Measurements from ENCODE around the gene SCML1.

Gene SCML1

GRCh38 chrX:17737710-17737985, 355 bp downstream of the SCML1 start:
- no peaks in the 10 kb centered on the region for H4K20me1 ChIP-seq (ENCODE audit: control insufficient read depth, insufficient read depth, low read depth, low read length)
- H3F3A ChIP-seq (ENCODE audit: control insufficient read depth, insufficient read depth), result no peaks in the 10 kb centered on the region
- H3K9me2 ChIP-seq (replicated peaks; ENCODE audit: control insufficient read depth, low read length), result no peaks in the 10 kb centered on the region
- no peak overlapping the region for H3K4me2 ChIP-seq (ENCODE audit: low read length)
- H3K36me3 ChIP-seq (ENCODE audit: control insufficient read depth, low read length), result no peaks in the 10 kb centered on the region
- H3K4me1 ChIP-seq (ENCODE audit: control insufficient read depth, low read length), result no peaks in the 10 kb centered on the region
- H3K27ac ChIP-seq (ENCODE audit: low read depth, low read length), result no peak overlapping the region
- H3K9me3 ChIP-seq (ENCODE audit: control insufficient read depth, insufficient read depth, low read length), result no peaks in the 10 kb centered on the region
- no peaks in the 10 kb centered on the region for H3K27me3 ChIP-seq (ENCODE audit: control insufficient read depth, low read length)
- H3K79me2 ChIP-seq (ENCODE audit: control insufficient read depth, low read length), result no peaks in the 10 kb centered on the region
- TF ChIP-seq EZH2phosphoT487 (IDR thresholded peaks at IDR 0.05; ENCODE audit: borderline replicate concordance, low read length) (no peak), CTCF (IDR thresholded peaks at IDR 0.05; ENCODE audit: low read depth, low read length, poor library complexity, severe bottlenecking) (no peak)
- H3K4me3 ChIP-seq (ENCODE audit: low read length), result no peak overlapping the region

DNA sequence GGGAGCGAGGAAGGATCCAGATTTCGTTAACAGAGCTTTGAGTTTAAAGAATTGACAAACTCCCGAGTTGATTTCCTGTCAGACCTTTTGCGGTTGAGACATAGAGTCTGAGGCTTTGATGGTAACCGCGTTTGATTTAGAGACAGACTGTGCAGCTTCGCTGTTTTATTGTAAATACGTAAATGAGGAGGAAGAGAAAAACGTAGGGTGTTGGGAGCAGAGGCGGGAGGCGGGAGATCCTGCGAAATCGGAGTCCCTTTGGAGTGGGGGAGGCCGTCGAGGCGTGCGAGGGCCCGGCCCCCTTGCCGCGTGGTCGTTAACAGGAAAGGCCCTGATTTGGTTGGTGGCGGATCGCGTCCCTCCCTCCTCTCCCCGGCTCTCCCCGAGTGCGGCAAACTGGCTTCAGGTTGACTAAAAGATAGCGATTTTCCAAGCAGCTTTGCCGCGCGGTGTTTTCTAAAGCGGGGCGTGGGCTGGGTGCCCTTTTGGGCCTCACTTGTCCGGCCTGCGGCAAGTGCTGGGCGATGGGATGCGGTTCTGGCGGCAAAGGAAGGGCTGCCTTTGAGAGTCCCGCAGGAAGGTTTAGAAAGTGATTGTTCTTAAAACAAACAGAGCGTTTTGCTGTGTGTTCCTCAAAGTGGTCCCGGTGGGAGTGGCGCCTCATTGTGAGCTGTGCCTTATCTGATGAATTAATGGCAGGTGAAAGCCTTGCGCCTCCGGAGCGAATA, 857 bp downstream of the SCML1 start:
- Histone ChIP-seq H3K79me2 (ENCODE audit: control insufficient read depth, low read length) (no peaks in the 10 kb centered on the region), H3K4me3 (ENCODE audit: low read length) (no peak overlapping the region), H3K4me1 (ENCODE audit: control insufficient read depth, low read length) (no peaks in the 10 kb centered on the region), H3K36me3 (ENCODE audit: control insufficient read depth, low read length) (no peaks in the 10 kb centered on the region), H4K20me1 (ENCODE audit: control insufficient read depth, insufficient read depth, low read depth, low read length) (no peaks in the 10 kb centered on the region), H3K4me2 (ENCODE audit: low read length) (no peak overlapping the region), H3K27me3 (ENCODE audit: control insufficient read depth, low read length) (no peaks in the 10 kb centered on the region), H3F3A (ENCODE audit: control insufficient read depth, insufficient read depth) (no peaks in the 10 kb centered on the region), H3K9me3 (ENCODE audit: control insufficient read depth, insufficient read depth, low read length) (no peaks in the 10 kb centered on the region), H3K9me2 (replicated peaks; ENCODE audit: control insufficient read depth, low read length) (no peaks in the 10 kb centered on the region), H3K27ac (ENCODE audit: low read depth, low read length) (no peak overlapping the region)
- no peak for TF ChIP-seq CTCF (IDR thresholded peaks at IDR 0.05; ENCODE audit: low read depth, low read length, poor library complexity, severe bottlenecking)
- TF ChIP-seq EZH2phosphoT487 (IDR thresholded peaks at IDR 0.05; ENCODE audit: borderline replicate concordance, low read length), result no peak

DNA sequence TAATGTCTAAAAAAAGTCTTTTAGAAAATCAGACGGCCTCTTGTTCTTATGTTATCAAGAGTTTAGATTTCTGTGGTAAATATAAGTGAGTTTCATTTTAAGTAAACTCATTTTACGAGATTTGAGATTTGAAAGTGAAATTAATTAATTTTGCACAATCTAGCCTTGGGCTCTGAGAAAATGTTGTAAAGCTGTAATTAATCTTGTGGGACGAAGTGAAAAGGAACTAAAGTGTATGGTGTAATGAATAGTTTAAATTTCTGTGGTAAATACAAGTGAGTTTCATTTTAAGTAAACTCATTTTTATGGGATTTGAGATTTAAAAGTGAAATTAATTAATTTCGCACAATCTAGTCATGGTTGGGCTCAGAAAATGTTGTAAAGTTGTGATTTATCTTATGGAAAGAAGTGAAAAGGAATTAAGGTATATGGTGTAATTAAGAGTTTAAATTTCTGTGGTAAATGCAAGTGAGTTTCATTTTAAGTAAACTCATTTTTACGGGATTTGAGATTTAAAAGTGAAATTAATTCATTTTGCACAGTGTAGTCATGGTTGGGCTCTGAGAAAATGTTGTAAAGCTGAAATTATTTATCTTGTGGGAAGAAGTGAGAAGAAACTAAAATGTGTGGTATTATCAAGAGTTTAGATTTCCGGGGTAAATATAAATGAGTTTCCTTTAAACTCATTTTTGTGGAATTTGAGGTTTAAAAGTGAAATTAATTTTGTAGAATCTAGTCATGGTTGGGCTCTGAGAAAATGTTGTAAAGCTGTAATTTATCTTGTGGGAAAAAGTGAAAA, 1.6 kb downstream of the SCML1 start:
- no peak overlapping the region for H3K4me3 ChIP-seq (ENCODE audit: low read length)
- no peak overlapping the region for H3K27ac ChIP-seq (ENCODE audit: low read depth, low read length)
- H3K36me3 ChIP-seq (ENCODE audit: control insufficient read depth, low read length), result no peaks in the 10 kb centered on the region
- no peaks in the 10 kb centered on the region for H3K27me3 ChIP-seq (ENCODE audit: control insufficient read depth, low read length)
- H3K79me2 ChIP-seq (ENCODE audit: control insufficient read depth, low read length), result no peaks in the 10 kb centered on the region
- H3K9me2 ChIP-seq (replicated peaks; ENCODE audit: control insufficient read depth, low read length), result no peaks in the 10 kb centered on the region
- TF ChIP-seq EZH2phosphoT487 (IDR thresholded peaks at IDR 0.05; ENCODE audit: borderline replicate concordance, low read length) (no peak), CTCF (IDR thresholded peaks at IDR 0.05; ENCODE audit: low read depth, low read length, poor library complexity, severe bottlenecking) (no peak)
- H3K9me3 ChIP-seq (ENCODE audit: control insufficient read depth, insufficient read depth, low read length), result no peaks in the 10 kb centered on the region
- no peaks in the 10 kb centered on the region for H3K4me1 ChIP-seq (ENCODE audit: control insufficient read depth, low read length)
- H3F3A ChIP-seq (ENCODE audit: control insufficient read depth, insufficient read depth), result no peaks in the 10 kb centered on the region
- H4K20me1 ChIP-seq (ENCODE audit: control insufficient read depth, insufficient read depth, low read depth, low read length), result no peaks in the 10 kb centered on the region
- no peak overlapping the region for H3K4me2 ChIP-seq (ENCODE audit: low read length)
